Activated CD4-positive, alpha-beta T cell treated with anti-CD3 and anti-CD28 coated beads for 36 hours (primary cell): ENCODE results near the gene OS9. TPM values are rescaled to one million over a fixed set of nuclear protein-coding genes. Genes with fewer than 3 reads are reported as not detected.
"Not testable (repeated sequence)": the region's sequence is repeated elsewhere in the genome, so short reads cannot be mapped to it uniquely, and the experiment has no call there.

Experiments
- ATAC-seq: fragments of 200-7000 bp; cut with Tn5 transposase; one replicate; pipeline ENCODE4 v1.10.0; 2021; ENCODE audit warnings: mild to moderate bottlenecking, moderate library complexity
- CTCF ChIA-PET: fragments of 350-600 bp; sonication (Branson Sonifier 250); formaldehyde crosslinking; loops from one replicate; lab custom pipeline; 2021; ENCODE audit warnings: antibody characterized with exemption; lab: Charles Lee
- POLR2A ChIA-PET: fragments of 350-600 bp; sonication (Branson Sonifier 250); formaldehyde crosslinking; loops from one replicate; lab custom pipeline; 2021; ENCODE audit warnings: antibody characterized with exemption, inconsistent platforms; lab: Charles Lee
- DNase-seq: peaks from one replicate; pipeline ENCODE4 v3.0.0-alpha.2; 2020
- H3K27ac Mint-ChIP-seq: one replicate; pipeline ENCODE4 v1.8.0; 2021; ENCODE audit warnings: mixed read lengths
- H3K27me3 Mint-ChIP-seq: one replicate; pipeline ENCODE4 v1.8.0; 2021; ENCODE audit warnings: mixed read lengths
- H3K36me3 Mint-ChIP-seq: one replicate; pipeline ENCODE4 v1.8.0; 2021; ENCODE audit warnings: low read depth, mixed read lengths
- H3K4me1 Mint-ChIP-seq: one replicate; pipeline ENCODE4 v1.8.0; 2021; ENCODE audit warnings: mixed read lengths
- H3K4me3 Mint-ChIP-seq: one replicate; pipeline ENCODE4 v1.8.0; 2021; ENCODE audit warnings: mild to moderate bottlenecking, moderate library complexity, mixed read lengths
- H3K9me3 Mint-ChIP-seq: one replicate; pipeline ENCODE4 v1.8.0; 2021; ENCODE audit warnings: low read depth, mixed read lengths
- intact Hi-C, 2 experiments: fragments of 100-400 bp; cut with DNase I in 1 of 2; cut with micrococcal nuclease in 1 of 2; formaldehyde crosslinking; loops; one replicate each; pipeline versions ENCODE4 v1.14.2 to v1.15.1; 2022 to 2024; cut with DNase I, micrococcal nuclease
- total RNA-seq, 2 experiments: library from RNA; stranded (reverse); gene quantifications; one replicate each; pipeline ENCODE4 v1.2.3, GENCODE V29; 2021

The OS9 gene
- total RNA-seq = 10 to 100 TPM; 61.7 to 63.2 TPM

- peaks cover 21% of the 10 kb centered on the region for H3K36me3 Mint-ChIP-seq
- H3K27me3 Mint-ChIP-seq = peaks cover 8% of the 10 kb centered on the region
- ChIA-PET POLR2A (interaction anchor here (0.6 kb wide), 2 partner anchors 26 to 1649 kb away, joined by 4 read pairs; no protein-coding TSS in a partner anchor), CTCF (interaction anchor here (0.7 to 2.7 kb wide), 14 partner anchors 11 to 233 kb away, joined by 3 to 17 read pairs (median 3); partner anchors contain the start of gene TSPAN31)
- H3K4me1 Mint-ChIP-seq = peaks cover 4% of the 10 kb centered on the region
- H3K27ac Mint-ChIP-seq = no peak within 1 kb of the TSS
- ATAC-seq (peak; percentile 98), DNase-seq (peak; percentile 96)
- intact Hi-C loops = loop anchor here (1.0 to 5.0 kb wide), 13 partner anchors 47 to 247 kb away; partner anchors contain the start of genes ARHGAP9 (in 1 of the 2), ATP23 (in 1 of the 2), B4GALNT1 (in 1 of the 2) and CDK4 (in 1 of the 2)
- H3K9me3 Mint-ChIP-seq = no peaks in the 10 kb centered on the region
- H3K4me3 Mint-ChIP-seq = no peak within 1 kb of the TSS
These were observed at the start of gene OS9 for GRCh38 chr12:57693659-57694458. Gene OS9 (plus strand): TSS chr12:57694132. CDS start chr12:57694162, 30 bp downstream.

GRCh38 chr12:57645990-57646658, 47.8 kb upstream of the OS9 start:
- ATAC-seq, H3K4me3 Mint-ChIP-seq, H3K27ac Mint-ChIP-seq, H3K4me1 Mint-ChIP-seq, DNase-seq, H3K9me3 Mint-ChIP-seq, intact Hi-C loops, H3K27me3 Mint-ChIP-seq, H3K36me3 Mint-ChIP-seq: not testable (repeated sequence)
- CTCF ChIA-PET = interaction anchor here (1.4 kb wide), 1 partner anchor 11 kb away, joined by 4 read pairs; no protein-coding TSS in a partner anchor
- POLR2A ChIA-PET = interaction anchor here (0.6 kb wide), 1 partner anchor 22 kb away, joined by 3 read pairs; no protein-coding TSS in a partner anchor

- H3K27ac Mint-ChIP-seq, H3K4me3 Mint-ChIP-seq, H3K36me3 Mint-ChIP-seq, H3K9me3 Mint-ChIP-seq, CTCF ChIA-PET, ATAC-seq, H3K4me1 Mint-ChIP-seq, DNase-seq, H3K27me3 Mint-ChIP-seq, intact Hi-C loops, POLR2A ChIA-PET: not testable (repeated sequence)
These were observed 47.3 kb upstream of the OS9 start for GRCh38 chr12:57646659-57647049.

GRCh38 chr12:57654042-57654441, 39.9 kb upstream of the OS9 start:
- CTCF ChIA-PET = interaction anchor here (0.7 to 1.4 kb wide), 3 partner anchors 8 to 29 kb away, joined by 3 read pairs; no protein-coding TSS in a partner anchor
- Mint-ChIP-seq H3K9me3 (peaks cover 8% of the 10 kb centered on the region), H3K27ac (no peak overlapping the region), H3K27me3 (peaks cover 3% of the 10 kb centered on the region), H3K4me3 (no peak overlapping the region), H3K36me3 (no peaks in the 10 kb centered on the region), H3K4me1 (no peaks in the 10 kb centered on the region)
- DNase-seq (no peak), ATAC-seq (no peak)
- POLR2A ChIA-PET = no interaction called here
- intact Hi-C loops = no loop called here

GRCh38 chr12:57655541-57656240, 38.2 kb upstream of the OS9 start:
- POLR2A ChIA-PET = no interaction called here
- ATAC-seq = no peak
- DNase-seq = no peak
- Mint-ChIP-seq H3K9me3 (peaks cover 8% of the 10 kb centered on the region), H3K4me3 (no peak overlapping the region), H3K27me3 (peaks cover 3% of the 10 kb centered on the region), H3K36me3 (no peaks in the 10 kb centered on the region), H3K27ac (no peak overlapping the region), H3K4me1 (no peaks in the 10 kb centered on the region)
- CTCF ChIA-PET = interaction anchor here (0.6 to 2.4 kb wide), 7 partner anchors 23 to 156 kb away, joined by 3 to 6 read pairs (median 4); partner anchors contain the start of genes B4GALNT1 and OS9
- intact Hi-C loops = no loop called here

GRCh38 chr12:57656408-57656807, 37.5 kb upstream of the OS9 start:
- H3K27ac Mint-ChIP-seq, H3K4me3 Mint-ChIP-seq: not testable (repeated sequence)
- CTCF ChIA-PET = interaction anchor here (1.0 to 2.4 kb wide), 5 partner anchors 11 to 75 kb away, joined by 4 to 6 read pairs (median 4); partner anchors contain the start of gene OS9

GRCh38 chr12:57657744-57658143, 36.2 kb upstream of the OS9 start:
- DNase-seq (no peak), ATAC-seq (no peak)
- peaks cover 3% of the 10 kb centered on the region for H3K27me3 Mint-ChIP-seq
- intact Hi-C loops = no loop called here
- H3K4me3 Mint-ChIP-seq = no peak overlapping the region
- ChIA-PET POLR2A (interaction anchor here (0.5 kb wide), 1 partner anchor 47 kb away, joined by 3 read pairs; no protein-coding TSS in a partner anchor), CTCF (interaction anchor here (0.6 to 2.4 kb wide), 4 partner anchors 19 to 272 kb away, joined by 3 to 6 read pairs (median 4); partner anchors contain the start of gene OS9)
- no peak overlapping the region for H3K27ac Mint-ChIP-seq
- H3K4me1 Mint-ChIP-seq = no peaks in the 10 kb centered on the region
- peaks cover 5% of the 10 kb centered on the region for H3K9me3 Mint-ChIP-seq
- H3K36me3 Mint-ChIP-seq = peaks cover 2% of the 10 kb centered on the region

More at GRCh38 chr12:57656408-57656807, 37.5 kb upstream of the OS9 start:
- ATAC-seq, intact Hi-C loops, H3K9me3 Mint-ChIP-seq, POLR2A ChIA-PET, DNase-seq, H3K4me1 Mint-ChIP-seq, H3K27me3 Mint-ChIP-seq, H3K36me3 Mint-ChIP-seq: not testable (repeated sequence)

- H3K4me3 Mint-ChIP-seq = no peak overlapping the region
- CTCF ChIA-PET = no interaction called here
These were observed 35.0 kb upstream of the OS9 start for GRCh38 chr12:57658890-57659289.

GRCh38 chr12:57661376-57661775, 32.6 kb upstream of the OS9 start:
- no peak overlapping the region for H3K27ac Mint-ChIP-seq
- no peak overlapping the region for H3K4me3 Mint-ChIP-seq
- intact Hi-C loops = no loop called here
- POLR2A ChIA-PET = no interaction called here
- DNase-seq = no peak
- no peaks in the 10 kb centered on the region for H3K4me1 Mint-ChIP-seq
- H3K36me3 Mint-ChIP-seq = peaks cover 2% of the 10 kb centered on the region
- CTCF ChIA-PET = interaction anchor here (0.6 to 2.3 kb wide), 7 partner anchors 7 to 209 kb away, joined by 3 to 8 read pairs (median 3); partner anchors contain the start of genes B4GALNT1 and OS9
- H3K9me3 Mint-ChIP-seq = no peaks in the 10 kb centered on the region
- no peak for ATAC-seq
- H3K27me3 Mint-ChIP-seq = peaks cover 3% of the 10 kb centered on the region

More at GRCh38 chr12:57658890-57659289, 35.0 kb upstream of the OS9 start:
- no peak for DNase-seq
- H3K4me1 Mint-ChIP-seq = no peaks in the 10 kb centered on the region
- H3K27me3 Mint-ChIP-seq = peaks cover 3% of the 10 kb centered on the region
- intact Hi-C loops = no loop called here
- POLR2A ChIA-PET = no interaction called here
- peaks cover 2% of the 10 kb centered on the region for H3K9me3 Mint-ChIP-seq
- no peak for ATAC-seq
- peaks cover 2% of the 10 kb centered on the region for H3K36me3 Mint-ChIP-seq
- no peak overlapping the region for H3K27ac Mint-ChIP-seq

GRCh38 chr12:57665066-57665820, 28.7 kb upstream of the OS9 start:
- POLR2A ChIA-PET = not testable (repeated sequence)

More at GRCh38 chr12:57665066-57665820, 28.7 kb upstream of the OS9 start:
- DNase-seq, H3K27me3 Mint-ChIP-seq, intact Hi-C loops, H3K4me3 Mint-ChIP-seq, H3K4me1 Mint-ChIP-seq, H3K27ac Mint-ChIP-seq, H3K9me3 Mint-ChIP-seq, ATAC-seq, CTCF ChIA-PET, H3K36me3 Mint-ChIP-seq: not testable (repeated sequence)
